Kidney epithelial cell (primary cell): ENCODE results near the gene CBX5. TPM values are rescaled to one million over a fixed set of nuclear protein-coding genes. Genes with fewer than 3 reads are reported as not detected.
"Not testable (repeated sequence)": the region's sequence is repeated elsewhere in the genome, so short reads cannot be mapped to it uniquely, and the experiment has no call there.

Experiments used
- DNase-seq: peaks from one replicate; pipeline ENCODE4 v3.0.0-alpha.2; 2010; ENCODE audit warnings: low read depth
- H3K27me3 ChIP-seq: 2 replicates; pipeline ENCODE4 v1.6.0; 2011; ENCODE audit warnings: low read length; ENCODE audit not compliant: control insufficient read depth, insufficient read depth
- H3K36me3 ChIP-seq: 2 replicates; pipeline ENCODE4 v1.5.1; 2011; ENCODE audit warnings: low read length; ENCODE audit not compliant: control insufficient read depth, insufficient read depth
- H3K4me3 ChIP-seq: 2 replicates; pipeline ENCODE4 v1.5.1; 2011; ENCODE audit warnings: low read depth, mild to moderate bottlenecking, control low read depth, low read length
- total RNA-seq: library from RNA; depleted of rRNA; stranded (reverse); fragments of >200 nt; gene quantifications from 2 replicates; pipeline ENCODE4 v1.2.3, GENCODE V29; 2015
- TF ChIP-seq, protein P1 (sequence below): IDR thresholded peaks from 2 replicates; pipeline ENCODE4 v1.5.1; 2011; ENCODE audit warnings: mild to moderate bottlenecking, moderate library complexity, low read length, control low read depth, inconsistent platforms; ENCODE audit not compliant: insufficient read depth, poor library complexity, severe bottlenecking

The CBX5 gene
- total RNA-seq, 1 donor from 2014 or later, result 63.8 TPM

DNA sequence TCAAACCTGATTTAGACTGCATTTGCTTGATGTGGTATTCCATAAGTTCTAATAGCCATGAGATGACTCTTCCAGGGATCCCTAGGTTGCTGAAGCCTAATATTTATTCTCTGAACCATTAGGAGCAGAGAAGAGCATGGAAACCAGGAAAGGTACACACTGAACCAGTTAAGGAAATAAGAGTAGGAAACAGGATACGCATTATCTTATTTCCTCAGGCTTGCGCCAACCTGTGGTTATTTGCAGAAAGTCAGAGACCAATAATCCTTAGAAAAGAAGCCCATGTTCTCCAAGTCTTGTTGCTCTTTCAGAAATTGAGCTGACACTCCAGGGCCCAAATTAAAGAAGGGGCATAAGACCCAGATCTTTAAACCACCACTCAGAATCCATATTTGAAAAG lies 49.4 kb downstream of the CBX5 start:
- Histone ChIP-seq H3K4me3 (no peak overlapping the region), H3K36me3 (no peaks in the 10 kb centered on the region), H3K27me3 (no peaks in the 10 kb centered on the region)
- TF ChIP-seq, protein P1, sequence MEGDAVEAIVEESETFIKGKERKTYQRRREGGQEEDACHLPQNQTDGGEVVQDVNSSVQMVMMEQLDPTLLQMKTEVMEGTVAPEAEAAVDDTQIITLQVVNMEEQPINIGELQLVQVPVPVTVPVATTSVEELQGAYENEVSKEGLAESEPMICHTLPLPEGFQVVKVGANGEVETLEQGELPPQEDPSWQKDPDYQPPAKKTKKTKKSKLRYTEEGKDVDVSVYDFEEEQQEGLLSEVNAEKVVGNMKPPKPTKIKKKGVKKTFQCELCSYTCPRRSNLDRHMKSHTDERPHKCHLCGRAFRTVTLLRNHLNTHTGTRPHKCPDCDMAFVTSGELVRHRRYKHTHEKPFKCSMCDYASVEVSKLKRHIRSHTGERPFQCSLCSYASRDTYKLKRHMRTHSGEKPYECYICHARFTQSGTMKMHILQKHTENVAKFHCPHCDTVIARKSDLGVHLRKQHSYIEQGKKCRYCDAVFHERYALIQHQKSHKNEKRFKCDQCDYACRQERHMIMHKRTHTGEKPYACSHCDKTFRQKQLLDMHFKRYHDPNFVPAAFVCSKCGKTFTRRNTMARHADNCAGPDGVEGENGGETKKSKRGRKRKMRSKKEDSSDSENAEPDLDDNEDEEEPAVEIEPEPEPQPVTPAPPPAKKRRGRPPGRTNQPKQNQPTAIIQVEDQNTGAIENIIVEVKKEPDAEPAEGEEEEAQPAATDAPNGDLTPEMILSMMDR, result no peak
- no peak for DNase-seq

DNA sequence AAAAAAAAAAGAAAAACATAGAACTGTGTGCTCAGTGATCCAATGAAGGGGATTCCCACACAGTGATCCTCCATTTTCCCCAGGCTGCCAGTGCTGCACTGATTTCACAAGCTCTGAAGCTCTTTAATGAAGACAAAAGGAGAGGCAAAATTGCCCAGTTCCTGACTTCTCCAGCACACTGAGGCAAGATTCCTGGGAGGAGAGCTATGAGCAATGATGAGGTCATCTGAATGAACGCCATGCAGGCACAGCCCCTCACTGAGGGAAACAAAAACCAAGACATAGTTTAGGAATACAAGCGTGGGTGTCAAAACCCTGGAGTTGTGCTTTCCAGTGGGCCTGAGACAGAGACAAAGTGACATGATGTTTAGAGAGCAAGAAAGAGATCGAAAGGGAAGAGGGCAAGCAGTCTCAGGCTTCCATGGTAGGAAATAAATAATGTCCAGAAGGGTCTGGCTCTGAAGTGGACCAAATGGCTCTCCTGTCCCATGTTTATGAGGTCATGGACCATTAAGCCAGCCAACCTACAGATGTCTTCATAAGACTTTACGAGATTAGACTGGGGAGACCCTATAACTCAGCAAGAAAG lies 50.2 kb downstream of the CBX5 start:
- no peaks in the 10 kb centered on the region for H3K36me3 ChIP-seq
- DNase-seq, result peak; percentile 96
- no peaks in the 10 kb centered on the region for H3K27me3 ChIP-seq
- TF ChIP-seq, protein P1, result no peak
- no peak overlapping the region for H3K4me3 ChIP-seq

DNA sequence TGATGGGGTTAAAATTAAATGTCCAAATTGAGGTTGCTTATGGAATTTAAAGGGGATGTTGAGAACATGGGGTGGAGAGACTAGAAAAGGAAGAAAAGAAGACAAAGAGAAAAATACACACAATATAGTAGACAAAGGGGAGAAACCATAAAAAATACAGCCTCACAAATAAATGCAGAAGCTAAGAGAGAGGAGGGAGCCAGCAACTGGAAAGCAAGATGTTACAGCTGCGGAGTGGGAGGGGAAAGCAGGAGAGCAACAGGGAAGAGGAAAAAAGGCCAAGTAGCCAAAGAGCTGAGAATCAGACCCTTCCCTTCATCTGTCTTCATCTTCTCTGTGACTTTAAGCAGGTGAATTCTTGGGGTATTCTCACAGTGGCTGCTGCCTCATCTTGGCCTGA lies 51.5 kb downstream of the CBX5 start:
- no peak overlapping the region for H3K4me3 ChIP-seq
- TF ChIP-seq, protein P1, result no peak
- no peak for DNase-seq
- H3K27me3 ChIP-seq, result no peaks in the 10 kb centered on the region
- no peaks in the 10 kb centered on the region for H3K36me3 ChIP-seq

DNA sequence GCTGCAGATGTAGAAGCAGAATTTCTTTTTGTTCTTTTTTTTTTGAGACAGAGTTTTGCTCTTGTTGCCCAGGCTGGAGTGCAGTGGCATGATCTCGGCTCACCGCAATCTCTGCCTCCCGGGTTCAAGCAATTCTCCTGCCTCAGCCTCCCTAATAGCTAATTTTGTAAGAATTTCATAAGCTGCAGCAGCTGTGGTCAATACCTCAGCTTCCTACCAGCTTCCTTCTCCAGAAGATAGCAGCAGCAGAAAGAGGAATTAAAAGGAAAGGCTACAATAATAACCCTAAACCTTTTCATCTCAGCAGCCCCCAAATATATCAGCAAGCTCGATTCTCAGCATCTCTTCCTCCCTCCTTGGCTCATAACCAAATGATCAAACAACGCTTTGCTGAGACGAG lies 52.0 kb downstream of the CBX5 start:
- not testable (repeated sequence) for DNase-seq, H3K27me3 ChIP-seq, H3K36me3 ChIP-seq, H3K4me3 ChIP-seq

DNA sequence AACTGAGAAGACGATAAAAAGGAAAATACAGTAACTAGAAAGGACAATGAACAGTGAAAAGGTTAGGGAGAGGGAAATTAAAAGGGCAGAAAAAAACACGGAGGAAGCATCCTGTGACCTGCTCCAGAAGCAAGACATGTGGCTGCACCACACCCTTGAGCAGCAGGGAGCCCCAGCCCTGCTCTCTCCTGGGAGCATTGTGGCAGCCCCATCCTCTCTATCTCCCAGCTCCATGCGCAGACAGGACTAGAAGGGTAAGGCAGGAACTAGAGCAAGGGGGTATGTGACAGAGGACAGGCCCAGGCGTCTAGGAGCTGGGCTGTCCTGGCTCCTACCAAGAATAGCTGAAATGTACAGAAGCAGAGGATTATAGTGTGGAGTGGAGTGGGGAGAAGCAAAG lies 52.5 kb downstream of the CBX5 start:
- H3K4me3 ChIP-seq, result no peak overlapping the region
- H3K36me3 ChIP-seq, result no peaks in the 10 kb centered on the region
- DNase-seq, result no peak
- no peaks in the 10 kb centered on the region for H3K27me3 ChIP-seq
- TF ChIP-seq, protein P1, result no peak

DNA sequence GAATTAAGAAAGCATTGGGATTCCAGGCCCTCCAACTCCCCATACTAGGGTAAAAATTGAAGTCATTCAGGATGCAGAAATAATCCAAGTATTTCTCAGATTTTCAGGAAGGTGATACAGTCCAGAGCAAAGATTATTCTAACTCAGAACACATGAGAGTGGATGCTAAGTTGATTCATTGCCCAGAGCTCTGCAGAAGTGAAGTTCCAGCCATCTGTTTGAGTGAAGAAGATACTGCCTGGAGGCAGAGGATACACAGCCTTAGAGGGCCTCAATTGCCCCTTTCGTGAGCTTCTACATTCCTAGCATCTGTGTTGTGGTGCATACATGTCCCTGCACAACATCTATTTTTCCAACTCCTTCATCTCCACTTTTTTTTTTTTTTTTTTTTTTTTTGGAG lies 54.3 kb downstream of the CBX5 start:
- Histone ChIP-seq H3K27me3 (no peaks in the 10 kb centered on the region), H3K4me3 (no peak overlapping the region), H3K36me3 (no peaks in the 10 kb centered on the region)
- TF ChIP-seq, protein P1, result no peak
- no peak for DNase-seq
